Urinary bladder (tissue), 4 donors: ENCODE measurements around the gene CTSO. TPM values are rescaled to one million over a fixed set of nuclear protein-coding genes. Genes with fewer than 3 reads are reported as not detected.

Experiments
- DNase-seq: peaks from one replicate; pipeline ENCODE4 v3.0.0-alpha.2; 2015; ENCODE audit errors: extremely low spot score
- H3K27ac ChIP-seq: one replicate; pipeline ENCODE4 v1.5.1; 2013; ENCODE audit warnings: low read depth, mild to moderate bottlenecking, moderate library complexity
- H3K36me3 ChIP-seq: one replicate; pipeline ENCODE4 v1.6.1; 2013; ENCODE audit warnings: mild to moderate bottlenecking, moderate library complexity; ENCODE audit not compliant: insufficient read depth
- H3K4me1 ChIP-seq: one replicate; pipeline ENCODE4 v1.6.1; 2013; ENCODE audit warnings: mild to moderate bottlenecking, moderate library complexity; ENCODE audit not compliant: insufficient read depth
- H3K4me3 ChIP-seq: one replicate; pipeline ENCODE4 v1.5.1; 2013; ENCODE audit warnings: low read depth, low read length
- WGBS: extraction: QIAGEN DNeasy Blood & Tissue Kit; methylation state at CpG from one replicate; pipeline ENCODE4 v1.1.7; 2013; 5-methylcytosine and 5-hydroxymethylcytosine counted together
- polyA plus RNA-seq: library from polyadenylated mRNA; stranded (reverse); fragments of 200-250 nt; gene quantifications from one replicate; pipeline ENCODE4 v1.2.3, GENCODE V29; 2013
- total RNA-seq: library from RNA; depleted of rRNA; stranded (reverse); fragments of >200 nt; gene quantifications from one replicate; pipeline ENCODE4 v1.2.3, GENCODE V29; 2014
- donor health status: healthy with polysubstance abuse.
- donor health status: healthy.

CTSO gene
- total and polyA plus RNA-seq, 2 donors, result 23.8 to 51.2 TPM

DNA sequence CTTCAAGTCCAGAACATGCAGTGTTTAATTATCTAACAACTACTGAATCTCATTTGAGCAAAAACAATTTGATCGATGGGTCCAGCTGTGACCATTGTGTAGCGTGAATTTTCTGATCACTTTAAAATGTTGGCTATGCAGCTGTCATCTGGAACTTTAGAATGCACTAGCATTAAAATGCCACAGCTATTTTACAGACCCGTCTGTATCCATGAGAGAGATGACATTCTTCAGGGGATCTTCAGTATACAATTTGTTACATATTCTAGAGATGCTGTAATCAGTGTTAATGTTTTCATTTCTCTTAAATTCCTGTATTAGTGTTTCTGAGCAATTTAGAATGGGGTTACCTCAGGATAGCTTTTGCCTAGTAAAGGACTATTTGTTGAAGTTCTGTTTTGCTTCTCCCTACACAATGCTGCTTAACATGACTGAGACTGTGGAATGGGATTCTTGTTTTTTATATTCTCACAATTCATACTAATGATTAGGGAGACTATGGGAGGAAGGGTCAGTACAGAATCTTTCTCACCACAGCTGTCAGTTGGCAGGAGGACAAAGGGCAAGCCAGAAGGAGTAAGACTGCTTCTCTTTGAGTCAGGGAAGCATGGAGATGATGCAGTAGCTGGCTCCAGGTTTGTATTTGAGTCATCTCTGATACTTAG, 13.2 kb upstream of the CTSO start:
- no peak for DNase-seq
- no peaks in the 10 kb centered on the region for H3K36me3 ChIP-seq
- WGBS, result 52% methylated on average over 3 of the region's 3 CpGs

DNA sequence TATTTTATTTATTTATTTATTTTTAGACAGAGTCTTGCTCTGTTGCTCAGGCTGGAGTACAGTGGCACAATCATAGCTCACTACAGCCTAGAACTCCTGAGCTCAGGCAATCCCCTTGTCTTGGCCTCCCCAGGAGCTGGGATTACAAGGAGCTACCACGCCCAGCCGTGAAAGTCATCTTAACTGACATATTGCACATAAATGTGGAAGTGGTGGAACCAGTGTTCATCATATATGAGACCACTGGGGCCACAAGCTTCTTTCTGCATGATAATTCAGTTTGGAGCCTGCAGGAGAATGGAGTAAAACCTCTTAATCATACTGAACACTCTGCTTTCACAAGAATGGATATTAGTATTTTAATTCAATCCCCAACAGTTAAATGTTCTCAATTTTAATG, 12.5 kb upstream of the CTSO start:
- Histone ChIP-seq H3K36me3 (no peaks in the 10 kb centered on the region), H3K4me1 (no peaks in the 10 kb centered on the region), H3K27ac (no peak overlapping the region), H3K4me3 (no peak overlapping the region)
- DNase-seq, result no peak
- 88% methylated on average over 2 of the region's 2 CpGs for WGBS

More for the DNA sequence above, 13.2 kb upstream of the CTSO start:
- H3K4me1 ChIP-seq, result no peaks in the 10 kb centered on the region
- H3K27ac ChIP-seq, result no peak overlapping the region
- H3K4me3 ChIP-seq, result no peak overlapping the region

DNA sequence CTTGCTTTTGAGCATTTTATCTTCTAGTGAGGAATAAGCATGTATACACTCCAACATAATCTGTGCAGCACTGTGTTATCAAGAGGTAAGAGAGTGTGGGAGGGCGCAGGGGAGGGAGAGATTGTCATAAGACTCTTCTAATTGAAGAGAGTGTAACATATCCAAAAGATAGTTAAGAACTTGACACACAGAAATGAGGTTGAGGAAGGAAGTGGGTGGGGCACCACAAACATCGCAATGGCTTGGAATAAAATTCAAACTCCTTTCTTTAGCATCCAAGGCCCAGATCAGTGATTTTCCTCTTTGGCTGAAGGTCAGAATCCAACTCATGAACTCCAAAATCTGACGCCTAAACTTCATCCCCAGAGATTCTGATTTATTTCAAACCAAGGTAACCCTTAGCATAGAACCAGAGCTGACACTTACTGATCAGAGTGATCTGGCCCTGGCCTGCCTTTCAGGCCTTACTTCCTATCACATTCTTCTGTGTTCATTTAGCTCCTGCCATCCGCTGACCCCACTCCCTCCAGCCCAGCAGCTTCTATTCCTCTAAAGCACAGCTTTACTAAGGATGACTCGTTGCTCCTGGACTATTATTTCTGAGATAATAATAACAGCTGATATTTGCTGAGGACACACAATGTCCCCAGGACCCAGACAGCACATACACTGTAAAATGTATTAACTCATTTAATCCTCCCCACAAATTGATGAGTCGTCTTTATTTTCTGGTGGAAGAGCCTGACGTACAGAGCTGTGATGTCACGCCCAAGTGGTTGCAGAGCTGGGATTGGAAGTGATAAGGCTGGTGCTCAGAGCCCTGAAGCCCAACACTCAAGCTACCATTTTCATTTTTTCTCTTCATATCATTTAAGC, 10.6 kb upstream of the CTSO start:
- Histone ChIP-seq H3K27ac (no peak overlapping the region), H3K4me3 (no peak overlapping the region), H3K4me1 (no peaks in the 10 kb centered on the region), H3K36me3 (no peaks in the 10 kb centered on the region)
- WGBS, result 76% methylated on average over 8 of the region's 8 CpGs
- DNase-seq, result no peak

DNA sequence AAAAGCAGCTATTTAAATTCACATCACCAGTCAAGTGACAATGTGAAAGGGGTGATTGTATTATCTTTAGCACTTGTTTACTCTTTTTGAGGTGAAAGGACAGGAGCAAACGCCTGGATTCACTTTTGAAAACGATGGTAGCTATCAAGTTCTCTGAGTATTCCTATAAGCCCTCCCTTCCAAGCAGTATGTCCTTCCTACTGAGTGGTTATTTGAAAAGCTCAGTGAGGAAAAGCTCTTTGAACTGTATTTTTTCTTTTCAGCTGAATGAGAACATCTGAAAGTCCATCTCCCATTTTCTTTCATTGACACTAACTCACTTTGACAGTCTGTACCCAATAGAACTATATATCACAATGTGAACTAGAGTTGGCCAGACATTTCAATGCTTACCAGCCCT, 9.1 kb upstream of the CTSO start:
- Histone ChIP-seq H3K27ac (no peak overlapping the region), H3K4me1 (no peaks in the 10 kb centered on the region), H3K36me3 (no peaks in the 10 kb centered on the region), H3K4me3 (no peak overlapping the region)
- WGBS, result 55% methylated on average over 2 of the region's 2 CpGs
- DNase-seq, result no peak

DNA sequence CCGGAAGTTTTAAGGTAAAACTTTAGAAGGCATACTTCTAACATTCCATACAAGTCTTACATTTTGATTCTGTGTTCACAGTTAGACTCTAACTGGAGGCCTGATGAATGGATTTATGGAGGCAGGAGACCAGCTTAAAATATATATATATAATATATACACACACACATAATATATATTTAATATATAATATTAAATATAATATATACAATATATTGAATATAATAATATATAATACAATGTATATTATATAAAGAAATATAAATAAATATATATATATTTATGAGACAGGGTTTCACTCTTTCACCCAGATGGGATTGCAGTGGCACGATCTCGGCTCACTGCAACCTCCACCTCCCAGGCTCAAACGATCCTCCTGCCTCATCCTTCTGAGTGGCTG, 7.9 kb upstream of the CTSO start:
- Histone ChIP-seq H3K4me1 (no peaks in the 10 kb centered on the region), H3K36me3 (no peaks in the 10 kb centered on the region), H3K4me3 (no peak overlapping the region), H3K27ac (no peak overlapping the region)
- DNase-seq, result no peak
- 84% methylated on average over 4 of the region's 4 CpGs for WGBS

DNA sequence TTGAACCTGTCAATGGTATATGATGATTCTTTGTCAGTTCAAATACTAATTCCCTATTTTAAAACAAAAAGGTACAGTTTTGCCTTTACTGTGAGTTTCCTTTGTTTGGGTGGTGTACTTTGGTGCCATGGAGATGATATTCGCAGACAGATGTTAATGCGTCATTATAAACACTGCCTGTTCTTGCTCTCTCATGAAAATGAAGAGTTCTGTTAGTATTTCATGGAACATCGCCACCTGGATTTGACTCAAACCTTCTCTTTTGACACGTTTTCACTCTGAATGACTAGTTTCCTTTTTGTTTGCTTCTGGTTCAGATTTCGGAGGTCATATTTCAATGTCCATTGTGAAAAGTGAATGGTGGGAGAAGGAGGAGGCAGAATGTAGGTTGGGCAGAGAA, 6.9 kb upstream of the CTSO start:
- no peaks in the 10 kb centered on the region for H3K4me1 ChIP-seq
- no peaks in the 10 kb centered on the region for H3K36me3 ChIP-seq
- H3K4me3 ChIP-seq, result no peak overlapping the region
- DNase-seq, result no peak
- H3K27ac ChIP-seq, result no peak overlapping the region
- WGBS, result 40% methylated on average over 5 of the region's 5 CpGs

DNA sequence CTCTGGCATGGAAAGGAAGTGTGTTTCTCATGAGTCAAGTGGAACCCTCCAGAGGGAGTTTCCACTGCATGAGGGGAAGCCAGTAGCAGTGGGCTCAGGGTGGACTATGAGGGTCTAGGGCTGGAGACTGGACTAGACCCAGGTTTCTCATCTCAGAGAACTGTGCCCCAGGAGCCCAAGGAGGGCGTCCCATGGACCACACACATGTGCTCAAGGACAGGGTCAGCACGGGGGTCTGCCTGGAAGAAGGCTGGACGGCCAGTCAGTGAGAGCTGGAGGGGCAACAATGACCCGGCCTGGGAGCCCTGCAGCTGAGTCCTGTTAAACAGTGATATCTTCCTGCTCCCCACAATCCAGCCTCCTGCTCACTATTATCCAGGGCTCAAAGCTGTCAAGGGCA, 5.8 kb upstream of the CTSO start:
- no peak for DNase-seq
- no peak overlapping the region for H3K27ac ChIP-seq
- no peaks in the 10 kb centered on the region for H3K36me3 ChIP-seq
- no peak overlapping the region for H3K4me3 ChIP-seq
- no peaks in the 10 kb centered on the region for H3K4me1 ChIP-seq
- 82% methylated on average over 4 of the region's 4 CpGs for WGBS

DNA sequence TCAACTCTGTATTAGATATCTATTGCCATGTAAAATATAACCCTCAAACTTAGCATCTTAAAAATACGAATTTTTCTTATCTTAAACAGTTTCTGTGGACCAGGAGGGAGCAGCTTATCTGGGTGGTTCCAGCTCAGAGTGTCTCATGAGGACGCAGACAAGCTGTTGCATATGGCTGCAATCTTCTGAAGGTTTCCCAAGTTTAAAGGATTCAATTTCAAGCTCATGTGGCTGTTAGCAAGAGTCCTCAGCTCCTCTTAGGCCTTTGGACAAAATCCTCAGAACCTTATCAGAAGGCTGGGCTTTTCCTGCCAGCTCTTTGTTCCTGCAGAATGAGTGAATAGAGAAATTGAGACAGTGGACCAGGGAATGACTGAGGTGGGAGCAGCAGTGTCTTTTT, 2.8 kb upstream of the CTSO start:
- Histone ChIP-seq H3K4me1 (no peaks in the 10 kb centered on the region), H3K36me3 (no peaks in the 10 kb centered on the region), H3K4me3 (no peak overlapping the region), H3K27ac (no peak overlapping the region)
- WGBS, result 68% methylated on average over 2 of the region's 2 CpGs
- DNase-seq, result no peak

DNA sequence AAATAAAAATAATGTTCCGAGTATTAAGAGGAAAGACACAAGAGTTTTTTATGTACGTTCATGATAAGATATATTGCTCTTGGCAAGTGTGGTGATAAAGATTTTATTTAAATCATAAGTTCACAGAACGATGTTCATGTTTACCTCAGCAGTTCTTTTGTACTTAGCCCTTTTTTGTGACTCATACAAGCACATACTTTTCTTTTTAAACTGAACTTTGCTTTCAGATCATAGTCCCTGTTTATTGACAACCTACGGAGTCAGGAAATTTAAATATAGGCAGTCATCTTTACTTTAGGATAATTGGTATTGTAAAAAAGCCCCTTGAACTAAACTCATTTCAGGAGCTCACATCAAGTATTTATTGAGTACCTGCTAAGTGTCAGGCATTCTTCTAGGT, 1.3 kb upstream of the CTSO start:
- no peak overlapping the region for H3K4me3 ChIP-seq
- H3K36me3 ChIP-seq, result no peaks in the 10 kb centered on the region
- H3K4me1 ChIP-seq, result no peaks in the 10 kb centered on the region
- 53% methylated on average over 4 of the region's 4 CpGs for WGBS
- DNase-seq, result no peak
- H3K27ac ChIP-seq, result no peak overlapping the region

DNA sequence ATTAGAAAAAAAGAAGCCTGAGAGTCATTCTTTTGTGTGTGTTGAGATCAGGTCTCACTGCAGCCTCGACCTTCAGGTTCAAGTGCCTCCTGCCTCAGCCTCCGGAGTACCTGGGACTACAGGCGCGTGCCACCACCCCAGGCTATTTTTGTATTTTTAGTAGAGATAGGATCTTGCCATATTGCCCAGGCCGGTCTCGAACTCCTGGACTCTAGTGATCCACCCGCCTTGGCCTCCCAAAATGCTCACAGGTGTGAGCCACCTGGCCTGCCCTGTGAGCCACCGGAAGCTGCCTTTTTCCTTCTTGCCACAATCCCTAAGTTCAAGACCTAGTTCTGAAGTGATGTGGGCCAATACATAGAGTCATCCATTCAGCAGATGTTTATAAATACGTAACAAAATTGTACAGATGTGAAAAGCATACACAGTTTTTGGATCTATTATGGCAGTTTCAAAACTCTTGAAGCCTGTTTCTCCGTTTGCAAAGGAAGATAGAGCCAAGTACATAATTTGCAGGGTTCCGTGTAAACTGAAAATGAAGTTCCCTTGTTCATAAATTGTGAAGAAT, 536 bp upstream of the CTSO start:
- 73% methylated on average over 11 of the region's 11 CpGs for WGBS
- peak overlapping the region; percentile 99 for H3K27ac ChIP-seq
- DNase-seq, result no peak

DNA sequence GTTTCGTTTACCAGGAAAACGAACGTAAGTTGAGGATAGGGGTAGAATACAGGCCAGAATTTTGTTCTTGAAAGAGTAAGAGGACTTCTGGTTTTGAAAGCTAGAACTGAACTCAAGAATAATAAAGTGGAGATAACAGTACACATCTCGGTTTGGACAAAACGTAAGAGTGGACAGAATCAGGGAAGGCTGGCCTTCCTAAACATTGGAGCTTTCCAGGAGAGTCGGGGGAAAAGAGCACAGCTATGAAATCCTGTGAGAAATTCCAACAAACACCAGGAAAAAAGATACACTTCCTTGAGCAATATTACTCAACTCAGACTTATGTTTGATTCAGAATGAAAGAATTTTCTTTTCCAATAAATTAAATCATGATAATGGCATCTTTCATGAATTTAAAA, 1.2 kb downstream of the CTSO start:
- DNase-seq, result no peak
- Histone ChIP-seq H3K4me1 (no peaks in the 10 kb centered on the region), H3K36me3 (no peaks in the 10 kb centered on the region), H3K27ac (no peak overlapping the region), H3K4me3 (no peak overlapping the region)
- 35% methylated on average over 6 of the region's 6 CpGs for WGBS

More for the DNA sequence above, 536 bp upstream of the CTSO start:
- peak overlapping the region; percentile 72 for H3K4me3 ChIP-seq
- H3K4me1 ChIP-seq, result no peaks in the 10 kb centered on the region
- H3K36me3 ChIP-seq, result no peaks in the 10 kb centered on the region

DNA sequence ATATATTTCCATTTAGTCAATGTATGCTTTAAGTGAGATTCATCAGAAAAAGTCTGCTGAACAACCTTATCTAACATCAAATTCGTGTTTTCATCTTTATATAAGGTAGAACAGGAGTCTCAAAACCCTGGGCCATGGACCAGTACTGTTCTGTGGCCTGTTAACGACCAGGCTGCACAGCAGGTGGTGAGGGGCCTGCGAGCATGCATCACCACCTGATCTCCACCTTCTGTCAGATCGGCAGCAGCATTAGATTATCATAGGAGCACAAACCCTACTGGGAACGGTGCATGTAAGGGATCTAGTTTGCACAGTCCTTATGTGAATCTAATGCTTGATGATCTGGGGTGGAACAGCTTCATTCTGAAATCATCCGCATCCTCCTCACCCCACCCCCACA, 3.2 kb downstream of the CTSO start:
- DNase-seq, result no peak
- 86% methylated on average over 6 of the region's 6 CpGs for WGBS
- H3K27ac ChIP-seq, result no peak overlapping the region
- no peaks in the 10 kb centered on the region for H3K36me3 ChIP-seq
- no peak overlapping the region for H3K4me3 ChIP-seq
- H3K4me1 ChIP-seq, result no peaks in the 10 kb centered on the region

DNA sequence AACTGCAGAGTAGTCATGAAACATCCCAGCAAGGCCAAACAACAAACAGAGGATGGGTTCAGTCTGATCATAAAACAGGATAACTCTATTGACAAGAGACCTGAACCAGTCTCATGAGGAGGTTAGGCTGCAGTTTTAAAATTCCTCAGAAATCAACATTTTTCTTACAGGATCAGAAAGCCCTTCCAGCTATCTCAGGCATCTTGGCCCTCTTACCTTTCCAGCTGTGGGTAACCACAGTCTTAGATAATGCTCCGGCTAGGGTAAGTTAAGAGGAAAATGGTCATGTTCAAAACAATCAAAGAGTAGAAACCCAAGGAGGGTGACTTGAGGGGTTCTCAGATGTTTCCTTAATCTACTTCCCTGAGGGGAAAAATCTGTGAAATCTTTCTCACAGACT, 5.1 kb downstream of the CTSO start:
- no peak for DNase-seq

DNA sequence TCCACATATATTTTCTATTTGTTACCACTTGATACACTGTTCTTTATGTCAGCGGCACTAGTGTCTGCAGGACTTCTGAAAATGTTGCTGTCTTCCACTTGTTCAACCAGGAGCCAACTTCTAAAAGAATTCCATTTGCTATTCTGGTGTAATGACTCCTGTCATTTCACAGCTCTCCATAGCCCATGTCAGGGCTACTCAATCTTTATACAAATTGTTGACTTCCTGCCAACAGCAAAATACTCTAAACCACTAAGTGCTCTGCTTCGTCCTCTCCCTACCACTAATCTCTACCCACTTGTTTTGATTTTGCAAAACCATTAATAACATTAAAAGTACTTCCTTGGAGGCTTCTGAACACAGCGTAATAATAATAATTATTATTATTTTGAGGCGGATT, 7.2 kb downstream of the CTSO start:
- no peak overlapping the region for H3K27ac ChIP-seq
- WGBS, result 76% methylated on average over 4 of the region's 4 CpGs
- H3K4me1 ChIP-seq, result no peaks in the 10 kb centered on the region
- DNase-seq, result no peak
- no peak overlapping the region for H3K4me3 ChIP-seq
- no peaks in the 10 kb centered on the region for H3K36me3 ChIP-seq

More for the DNA sequence above, 5.1 kb downstream of the CTSO start:
- WGBS, result 57% methylated on average over 1 of the region's 1 CpG
- Histone ChIP-seq H3K27ac (no peak overlapping the region), H3K36me3 (no peaks in the 10 kb centered on the region), H3K4me3 (no peak overlapping the region), H3K4me1 (no peaks in the 10 kb centered on the region)
